ENCODE measurements around the gene APOOL.

- peak; percentile 57 for TF ChIP-seq CTCF (IDR thresholded peaks at IDR 0.05; ENCODE audit: low read length)
- TF ChIP-seq EZH2 (IDR thresholded peaks at IDR 0.05; ENCODE audit: borderline replicate concordance, low read length), result no peak
Observed at GRCh38 chrX:85109235-85109634, 105.6 kb downstream of the APOOL start.

Measured in OCI-LY1 (cell line).